ENCODE results near the gene SLC7A11. TPM values are rescaled to one million over a fixed set of nuclear protein-coding genes. Genes with fewer than 3 reads are reported as not detected.

The SLC7A11 gene
- total and polyA plus RNA-seq, 2 experiments from 2014 or later = 10.0 to 33.9 TPM

DNA sequence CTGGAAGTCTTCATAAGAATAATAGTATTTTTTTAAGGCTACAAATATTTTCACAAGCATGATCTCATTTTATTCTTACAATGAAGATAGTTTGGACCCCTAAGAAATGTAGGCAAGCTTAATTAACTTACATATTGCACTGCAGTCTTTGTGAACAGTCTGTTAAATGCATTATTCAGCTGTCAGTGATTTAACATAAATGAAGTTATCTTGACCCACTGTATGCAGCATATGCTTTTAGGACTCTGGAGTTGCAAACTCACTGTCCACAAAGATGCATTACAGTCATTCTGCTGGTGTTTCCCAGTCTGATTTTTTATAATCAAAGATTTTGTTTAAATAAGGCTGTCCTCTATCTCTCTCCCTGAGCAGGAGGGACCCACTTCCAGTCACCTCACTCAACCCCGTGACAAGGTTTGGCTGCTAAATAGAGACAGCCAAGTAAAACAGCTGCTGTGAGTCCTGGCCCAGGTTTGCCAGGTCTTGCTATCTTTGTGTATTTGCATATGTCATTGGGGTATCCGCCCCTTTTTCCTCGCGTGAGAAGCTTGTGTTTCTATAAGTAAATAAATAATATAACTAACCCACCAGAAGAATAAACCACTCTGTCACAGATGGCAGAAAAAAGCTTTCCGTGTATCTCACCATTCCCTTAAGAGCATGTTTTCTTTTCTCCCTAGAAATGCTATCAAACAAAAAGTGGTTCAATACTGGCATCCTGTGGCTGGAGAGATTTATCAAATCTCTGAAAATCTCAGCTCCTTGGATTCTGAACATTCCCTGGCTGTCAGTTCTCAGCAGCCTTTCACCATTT is 67.0 kb downstream of the SLC7A11 start (continued):
- TF ChIP-seq ZNF114 (CRISPR knock-in tag; IDR thresholded peaks at IDR 0.05) (no peak), EZH2phosphoT487 (IDR thresholded peaks at IDR 0.05; ENCODE audit: unreplicated experiment) (no peak), POLR2AphosphoS5 (IDR thresholded peaks at IDR 0.05; ENCODE audit: low read depth) (no peak), ZNF331 (CRISPR knock-in tag; IDR thresholded peaks at IDR 0.05; ENCODE audit: low read depth) (no peak), NANOG (IDR thresholded peaks at IDR 0.05; ENCODE audit: borderline replicate concordance) (no peak), JUNB (IDR thresholded peaks at IDR 0.05; ENCODE audit: unreplicated experiment) (no peak), EZH2 (IDR thresholded peaks at IDR 0.05; ENCODE audit: low read depth, unreplicated experiment) (no peak)
- TF ChIP-seq, protein P1, sequence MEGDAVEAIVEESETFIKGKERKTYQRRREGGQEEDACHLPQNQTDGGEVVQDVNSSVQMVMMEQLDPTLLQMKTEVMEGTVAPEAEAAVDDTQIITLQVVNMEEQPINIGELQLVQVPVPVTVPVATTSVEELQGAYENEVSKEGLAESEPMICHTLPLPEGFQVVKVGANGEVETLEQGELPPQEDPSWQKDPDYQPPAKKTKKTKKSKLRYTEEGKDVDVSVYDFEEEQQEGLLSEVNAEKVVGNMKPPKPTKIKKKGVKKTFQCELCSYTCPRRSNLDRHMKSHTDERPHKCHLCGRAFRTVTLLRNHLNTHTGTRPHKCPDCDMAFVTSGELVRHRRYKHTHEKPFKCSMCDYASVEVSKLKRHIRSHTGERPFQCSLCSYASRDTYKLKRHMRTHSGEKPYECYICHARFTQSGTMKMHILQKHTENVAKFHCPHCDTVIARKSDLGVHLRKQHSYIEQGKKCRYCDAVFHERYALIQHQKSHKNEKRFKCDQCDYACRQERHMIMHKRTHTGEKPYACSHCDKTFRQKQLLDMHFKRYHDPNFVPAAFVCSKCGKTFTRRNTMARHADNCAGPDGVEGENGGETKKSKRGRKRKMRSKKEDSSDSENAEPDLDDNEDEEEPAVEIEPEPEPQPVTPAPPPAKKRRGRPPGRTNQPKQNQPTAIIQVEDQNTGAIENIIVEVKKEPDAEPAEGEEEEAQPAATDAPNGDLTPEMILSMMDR (conservative IDR thresholded peaks at IDR 0.05; ENCODE audit: low read depth in 2 of 2) = no peak

DNA sequence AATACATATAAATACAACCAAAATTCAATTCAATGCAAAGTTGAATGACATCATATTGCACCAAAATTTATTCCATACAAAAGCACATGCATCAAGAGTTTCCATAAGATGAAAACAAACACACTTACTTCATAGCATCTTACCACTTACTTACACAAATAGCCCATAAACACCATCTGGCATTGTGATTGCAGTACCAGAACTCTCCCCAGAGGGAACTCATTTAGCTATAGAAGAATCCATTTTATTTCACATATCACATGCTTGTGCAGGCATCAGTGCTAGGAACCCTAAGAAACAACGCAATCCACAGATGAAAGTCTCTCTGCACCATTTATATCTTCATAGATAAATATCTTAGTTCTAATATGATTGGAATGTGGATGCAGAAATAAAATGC is 77.9 kb downstream of the SLC7A11 start:
- H3K36me3 Mint-ChIP-seq (ENCODE audit: low read depth) = no peaks in the 10 kb centered on the region
- H3K4me3 ChIP-seq = no peak overlapping the region
- H3K27ac ChIP-seq (ENCODE audit: low read depth) = no peak overlapping the region
- H3F3A ChIP-seq (replicated peaks; ENCODE audit: low read depth) = no peaks in the 10 kb centered on the region
- H4K20me1 ChIP-seq (replicated peaks; ENCODE audit: insufficient read depth) = no peaks in the 10 kb centered on the region
- H3K36me3 ChIP-seq (ENCODE audit: insufficient read depth) = no peaks in the 10 kb centered on the region
- no peaks in the 10 kb centered on the region for H3K9me3 Mint-ChIP-seq
- no peak for ATAC-seq
- H2AFZ ChIP-seq = no peak overlapping the region
- H3K4me3 Mint-ChIP-seq = no peak overlapping the region
- no peak overlapping the region for H3K4me2 ChIP-seq
- H3K4me1 ChIP-seq (ENCODE audit: insufficient read depth) = no peaks in the 10 kb centered on the region; the same call in 1 of the 2 replicates
- H3K27me3 Mint-ChIP-seq (ENCODE audit: insufficient read depth, low read depth, poor library complexity) = no peaks in the 10 kb centered on the region
- peaks cover 9% of the 10 kb centered on the region; the same call in 2 of the 3 replicates for H3K4me1 Mint-ChIP-seq
- no peak overlapping the region for H3K27ac Mint-ChIP-seq
- H3K9me2 ChIP-seq (ENCODE audit: insufficient read depth) = no peaks in the 10 kb centered on the region
- H3K27me3 ChIP-seq (ENCODE audit: insufficient read depth) = no peaks in the 10 kb centered on the region
- H3K79me2 ChIP-seq (replicated peaks; ENCODE audit: insufficient read depth) = no peaks in the 10 kb centered on the region
- DNase-seq (ENCODE audit: low spot score) = no peak
- TF ChIP-seq, protein P2, sequence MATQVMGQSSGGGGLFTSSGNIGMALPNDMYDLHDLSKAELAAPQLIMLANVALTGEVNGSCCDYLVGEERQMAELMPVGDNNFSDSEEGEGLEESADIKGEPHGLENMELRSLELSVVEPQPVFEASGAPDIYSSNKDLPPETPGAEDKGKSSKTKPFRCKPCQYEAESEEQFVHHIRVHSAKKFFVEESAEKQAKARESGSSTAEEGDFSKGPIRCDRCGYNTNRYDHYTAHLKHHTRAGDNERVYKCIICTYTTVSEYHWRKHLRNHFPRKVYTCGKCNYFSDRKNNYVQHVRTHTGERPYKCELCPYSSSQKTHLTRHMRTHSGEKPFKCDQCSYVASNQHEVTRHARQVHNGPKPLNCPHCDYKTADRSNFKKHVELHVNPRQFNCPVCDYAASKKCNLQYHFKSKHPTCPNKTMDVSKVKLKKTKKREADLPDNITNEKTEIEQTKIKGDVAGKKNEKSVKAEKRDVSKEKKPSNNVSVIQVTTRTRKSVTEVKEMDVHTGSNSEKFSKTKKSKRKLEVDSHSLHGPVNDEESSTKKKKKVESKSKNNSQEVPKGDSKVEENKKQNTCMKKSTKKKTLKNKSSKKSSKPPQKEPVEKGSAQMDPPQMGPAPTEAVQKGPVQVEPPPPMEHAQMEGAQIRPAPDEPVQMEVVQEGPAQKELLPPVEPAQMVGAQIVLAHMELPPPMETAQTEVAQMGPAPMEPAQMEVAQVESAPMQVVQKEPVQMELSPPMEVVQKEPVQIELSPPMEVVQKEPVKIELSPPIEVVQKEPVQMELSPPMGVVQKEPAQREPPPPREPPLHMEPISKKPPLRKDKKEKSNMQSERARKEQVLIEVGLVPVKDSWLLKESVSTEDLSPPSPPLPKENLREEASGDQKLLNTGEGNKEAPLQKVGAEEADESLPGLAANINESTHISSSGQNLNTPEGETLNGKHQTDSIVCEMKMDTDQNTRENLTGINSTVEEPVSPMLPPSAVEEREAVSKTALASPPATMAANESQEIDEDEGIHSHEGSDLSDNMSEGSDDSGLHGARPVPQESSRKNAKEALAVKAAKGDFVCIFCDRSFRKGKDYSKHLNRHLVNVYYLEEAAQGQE (IDR thresholded peaks at IDR 0.05; ENCODE audit: unreplicated experiment) = no peak
- TF ChIP-seq POLR2AphosphoS5 (IDR thresholded peaks at IDR 0.05; ENCODE audit: low read depth) (no peak), JUNB (IDR thresholded peaks at IDR 0.05; ENCODE audit: unreplicated experiment) (no peak), ZNF462 (CRISPR knock-in tag; IDR thresholded peaks at IDR 0.05) (no peak)
- TF ChIP-seq, protein P1 (conservative IDR thresholded peaks at IDR 0.05; ENCODE audit: low read depth in 2 of 2) = no peak

Data from GM23338 (cell line).